T-helper 2 cell (primary cell): Measurements from ENCODE around the gene COL9A3.

ENCODE experiments used
- DNase-seq, 5 experiments: peaks; one replicate each; pipeline versions ENCODE4 v3.0.0 to v3.0.0-alpha.2; 2012 to 2022

COL9A3 gene

GRCh38 chr20:62778601-62779416, 38.0 kb upstream of the COL9A3 start:
- DNase-seq = no peak

- no peak for DNase-seq
Observed at GRCh38 chr20:62779417-62779685, 37.5 kb upstream of the COL9A3 start.

DNA sequence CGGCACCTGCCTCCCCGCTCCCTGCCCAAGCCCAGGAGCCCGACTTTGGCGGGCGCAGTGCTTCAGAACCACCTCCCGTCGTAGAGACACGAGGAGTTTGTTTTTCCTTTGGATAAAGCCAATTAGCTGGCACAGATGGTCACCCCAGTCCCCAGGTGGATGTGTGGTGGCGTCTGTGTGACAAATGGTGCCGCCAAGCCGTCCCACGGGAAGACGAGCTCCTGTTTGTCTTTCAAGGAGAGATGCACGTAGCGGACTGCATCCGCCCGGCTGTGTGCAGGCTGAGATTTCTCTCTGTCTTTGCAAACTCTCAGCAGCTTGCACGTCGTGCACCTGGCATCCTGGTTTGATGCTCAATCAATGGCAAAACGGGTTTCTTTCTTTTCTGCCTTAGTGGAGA, 36.6 kb upstream of the COL9A3 start:
- DNase-seq = no peak

DNA sequence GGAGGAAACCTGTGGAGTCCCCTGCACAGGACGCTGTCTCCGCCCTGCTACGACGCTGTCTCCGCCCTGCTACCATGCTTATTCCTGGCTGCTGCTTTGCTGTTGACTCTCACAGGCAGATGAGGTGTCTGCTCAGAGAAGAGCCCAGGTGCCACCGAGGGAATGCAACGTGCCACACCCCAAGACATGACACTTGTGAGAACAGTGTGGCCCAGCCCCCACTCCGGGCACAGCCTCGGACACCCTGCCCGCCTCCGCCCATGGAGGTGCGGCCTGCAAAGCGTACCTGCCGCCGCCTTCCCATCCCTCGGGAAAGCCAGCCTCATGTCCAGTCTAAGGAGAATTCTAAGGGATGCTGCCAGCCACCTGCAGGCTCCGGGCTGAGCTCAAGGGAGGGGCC, 36.2 kb upstream of the COL9A3 start:
- DNase-seq = no peak

DNA sequence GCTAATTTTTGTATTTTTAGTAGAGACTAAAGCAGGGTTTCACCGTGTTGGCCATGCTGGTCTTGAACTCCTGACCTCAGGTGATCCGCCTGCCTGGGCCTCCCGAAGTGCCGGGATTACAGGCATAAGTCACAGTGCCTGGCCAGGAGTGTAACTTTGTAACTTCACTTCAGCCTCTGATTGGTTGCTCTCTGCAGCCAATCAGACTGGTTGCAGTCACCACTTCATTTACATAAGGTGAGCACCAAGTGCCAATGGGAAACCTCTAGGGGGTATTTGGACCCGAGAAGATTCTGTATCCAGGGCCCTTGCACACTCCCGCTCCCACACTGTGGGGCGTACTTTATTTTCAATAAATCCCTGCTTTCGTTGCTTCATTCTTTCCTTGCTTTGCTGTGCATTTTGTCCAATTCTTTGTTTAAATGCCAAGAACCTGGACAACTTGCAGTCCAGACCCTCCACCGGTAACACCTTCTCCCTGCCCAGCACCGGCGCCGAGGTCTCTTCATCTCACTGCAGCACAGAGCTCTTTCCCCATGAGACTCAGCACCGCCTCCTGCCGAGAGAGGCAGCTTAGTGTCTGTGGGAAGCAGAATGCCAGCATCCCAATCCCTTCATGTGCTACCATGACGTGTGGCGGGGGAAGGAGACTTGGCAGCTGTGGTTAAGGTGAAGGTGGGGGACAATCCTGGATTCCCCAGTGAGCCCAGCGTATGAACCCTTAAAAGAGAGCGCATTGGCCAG, 34.5 kb upstream of the COL9A3 start:
- no peak for DNase-seq

GRCh38 chr20:62782893-62783278, 34.0 kb upstream of the COL9A3 start:
- no peak for DNase-seq

DNA sequence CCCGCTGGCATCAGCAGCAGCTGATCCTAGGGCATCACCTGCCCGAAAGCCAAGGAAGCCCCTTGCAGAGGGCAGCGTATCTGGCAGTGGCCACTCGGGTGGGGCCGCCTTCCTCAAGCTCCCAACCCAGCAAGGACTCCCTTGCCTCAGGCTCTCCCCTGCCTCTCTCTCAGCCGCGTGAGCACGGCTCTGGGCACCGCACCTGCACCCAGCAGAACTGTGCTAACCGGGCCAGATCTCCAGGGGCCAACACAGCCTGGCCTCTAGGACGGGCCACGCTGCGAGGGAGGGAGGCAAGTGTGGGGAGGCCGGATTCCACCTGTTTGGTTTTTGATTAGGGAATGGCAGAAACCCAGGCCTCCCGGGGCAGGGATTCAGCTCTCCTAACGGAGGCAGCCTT, 32.4 kb upstream of the COL9A3 start:
- DNase-seq = no peak

DNA sequence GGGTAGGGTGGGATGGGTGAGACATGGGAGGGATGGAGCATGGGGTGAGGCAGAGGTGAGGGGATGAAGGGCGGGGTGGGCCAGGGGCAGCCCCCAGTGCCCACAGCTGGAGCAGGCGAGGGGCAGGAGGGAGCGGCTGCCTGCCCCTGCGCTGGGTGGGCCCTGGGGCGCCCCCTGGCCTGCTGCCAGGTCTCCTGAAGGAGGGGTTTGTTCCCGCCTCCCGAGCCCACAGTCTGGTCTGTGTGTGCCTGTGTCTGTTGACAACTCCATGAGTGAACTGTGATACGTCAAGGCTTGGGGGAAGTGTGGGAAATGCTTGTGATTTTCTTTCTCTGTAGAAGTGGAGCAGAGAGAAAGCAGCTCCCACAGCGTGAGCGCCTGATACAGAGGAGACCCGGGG, 31.5 kb upstream of the COL9A3 start:
- no peak for DNase-seq

DNA sequence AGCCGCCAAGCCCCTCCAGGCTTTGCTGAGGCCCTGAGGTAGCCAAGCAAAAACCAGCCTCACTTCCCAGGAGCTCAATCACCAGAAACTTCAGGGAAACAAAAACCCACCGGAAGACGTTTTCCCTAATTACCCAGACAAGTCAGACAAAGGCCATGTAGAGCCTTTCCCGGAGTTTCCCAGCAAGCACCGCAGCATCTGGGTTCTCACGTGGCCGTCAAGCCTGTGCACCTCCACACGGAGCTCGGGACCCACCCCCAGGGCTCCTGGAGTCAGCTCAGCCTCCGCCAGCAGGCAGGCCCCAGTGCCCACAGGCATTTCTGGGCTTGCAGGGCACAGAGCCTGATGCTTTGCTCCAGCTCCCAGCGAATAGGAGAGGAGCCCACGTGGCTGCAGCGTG, 30.7 kb upstream of the COL9A3 start:
- no peak for DNase-seq

- no peak for DNase-seq
Observed at GRCh38 chr20:62787321-62787720, 29.5 kb upstream of the COL9A3 start.

DNA sequence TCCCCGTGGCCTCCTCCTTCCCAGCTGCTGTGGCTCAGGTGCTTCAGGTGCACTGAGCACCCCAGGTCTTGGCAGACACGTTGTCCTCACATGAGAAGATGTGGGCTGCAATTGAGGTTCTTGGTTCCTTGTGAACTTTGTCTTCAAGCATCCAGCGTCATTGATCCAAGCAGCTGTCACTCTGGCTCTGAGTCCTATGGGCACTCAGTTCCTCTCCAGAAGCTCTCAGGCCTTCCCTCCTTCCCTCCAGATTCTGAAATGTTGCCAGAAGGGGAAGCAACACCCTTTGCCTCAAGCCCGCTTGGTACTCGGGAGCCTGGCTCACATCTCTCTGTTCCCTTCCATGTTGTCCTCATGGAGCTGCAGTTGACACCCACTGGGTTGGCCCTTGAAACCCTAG, 29.0 kb upstream of the COL9A3 start:
- DNase-seq = no peak

GRCh38 chr20:62788607-62789006, 28.2 kb upstream of the COL9A3 start:
- no peak for DNase-seq

GRCh38 chr20:62790075-62790474, 26.8 kb upstream of the COL9A3 start:
- no peak for DNase-seq

DNA sequence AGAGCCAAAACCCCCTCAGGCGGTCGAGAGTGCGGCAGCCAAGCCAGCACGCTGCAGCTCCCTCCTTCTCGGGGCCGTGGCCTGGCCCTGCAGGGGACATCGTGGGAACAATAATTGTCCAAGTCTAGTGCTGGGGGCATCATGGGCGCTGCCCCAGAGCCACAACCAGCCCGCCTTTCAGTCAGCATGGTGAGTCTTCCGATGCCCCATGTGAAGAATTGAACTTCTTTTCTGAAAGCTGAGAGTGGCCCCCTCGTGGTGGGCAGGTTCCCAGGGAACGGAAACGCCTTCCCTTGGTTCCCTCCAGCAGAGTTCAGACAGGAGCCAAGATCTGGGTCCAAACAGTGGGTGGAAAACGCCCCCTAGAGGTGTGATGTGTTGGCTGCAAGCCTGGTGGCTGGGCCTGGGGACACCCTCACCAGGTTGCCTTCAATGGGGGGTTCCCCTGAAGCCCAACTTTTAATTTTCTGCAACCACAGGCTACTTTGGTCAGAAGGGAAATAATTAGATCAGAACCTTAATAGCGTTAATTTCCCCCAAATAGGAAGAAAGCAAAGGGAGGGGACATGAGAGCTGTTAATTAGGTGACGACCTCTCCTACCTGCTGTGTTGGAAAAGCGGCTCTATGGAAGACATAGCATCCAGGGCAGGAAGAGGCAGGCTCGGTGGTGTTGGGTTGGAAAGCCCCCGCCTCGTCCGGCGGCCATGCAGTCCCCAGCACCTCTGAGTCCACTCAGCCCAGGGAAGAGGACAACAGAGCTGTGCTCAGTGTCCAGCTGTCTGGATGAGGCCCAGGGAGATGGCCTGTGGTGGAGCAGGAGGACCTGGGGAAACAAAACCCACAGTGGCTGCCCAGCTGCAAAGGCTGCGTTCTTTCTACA, 25.3 kb upstream of the COL9A3 start:
- peak in 4 of 5 experiments; percentile 50 to 77 (median 55) for DNase-seq

- no peak for DNase-seq
Observed at GRCh38 chr20:62792182-62792939, 24.5 kb upstream of the COL9A3 start.

GRCh38 chr20:62792940-62793756, 23.7 kb upstream of the COL9A3 start:
- no peak for DNase-seq

GRCh38 chr20:62793757-62794006, 23.2 kb upstream of the COL9A3 start:
- DNase-seq = no peak

GRCh38 chr20:62794007-62794724, 22.7 kb upstream of the COL9A3 start:
- peak; percentile 87 to 95 (median 90) for DNase-seq

DNA sequence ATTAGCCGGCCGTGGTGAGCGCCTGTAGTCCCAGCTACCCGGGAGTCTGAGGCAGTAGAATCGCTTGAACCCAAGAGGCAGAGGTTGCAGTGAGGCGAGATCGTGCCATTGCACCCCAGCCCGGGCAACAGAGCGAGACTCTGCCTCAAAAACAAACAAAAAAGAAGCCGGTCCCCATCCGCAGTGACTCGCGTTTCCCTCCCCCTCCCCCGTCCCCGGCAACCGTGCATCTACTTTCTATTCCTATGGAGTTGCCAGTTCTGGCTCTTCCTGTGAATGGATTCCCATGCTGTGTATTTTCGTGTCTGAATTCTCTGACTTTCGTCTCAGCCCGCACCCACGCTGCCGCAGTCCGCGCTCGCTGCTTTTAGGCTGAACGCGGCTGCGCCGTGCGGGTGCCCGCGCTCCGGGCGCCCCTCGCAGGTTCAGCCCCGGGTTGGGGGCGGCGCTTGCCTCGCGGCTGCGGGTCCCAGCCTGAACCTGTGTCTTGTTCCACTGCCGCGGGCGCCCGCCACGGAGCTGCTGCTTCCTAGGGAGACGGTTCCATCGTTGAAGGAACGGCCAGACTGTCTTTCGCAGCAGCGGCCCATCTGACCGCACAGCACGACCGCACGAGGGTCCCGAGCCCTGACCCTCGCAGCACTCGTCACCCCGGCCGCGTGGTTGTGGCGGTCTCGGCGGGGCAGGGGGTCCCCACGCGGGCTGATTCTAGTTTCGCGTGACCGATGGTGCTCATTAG, 21.7 kb upstream of the COL9A3 start:
- peak; percentile 43 to 79 (median 53) for DNase-seq

- peak in 1 of 5 experiments; percentile 31 for DNase-seq
Observed at GRCh38 chr20:62796699-62797491, 20.0 kb upstream of the COL9A3 start.
